ENCODE measurements around the gene GZMH.

- TF ChIP-seq CTCF (IDR thresholded peaks at IDR 0.05; ENCODE audit: low read depth, low read length, poor library complexity, severe bottlenecking) (peak; percentile 85), EZH2phosphoT487 (IDR thresholded peaks at IDR 0.05; ENCODE audit: borderline replicate concordance, low read length) (no peak)
These were observed 3.9 kb downstream of the GZMH start for GRCh38 chr14:24605435-24606190.

Measured in DOHH2 (cell line).